Measurements from ENCODE around the gene KLHDC7A.

Gene KLHDC7A

GRCh38 chr1:18470671-18471355 is 9.9 kb upstream of the KLHDC7A start:
- DNase-seq (ENCODE audit: low read depth in 1 of 2, low spot score in 1 of 2): no peak

GRCh38 chr1:18473195-18473815 is 7.4 kb upstream of the KLHDC7A start:
- DNase-seq (ENCODE audit: low read depth in 1 of 2, low spot score in 1 of 2): no peak

GRCh38 chr1:18474559-18475175 is 6.1 kb upstream of the KLHDC7A start:
- no peak for DNase-seq (ENCODE audit: low read depth in 1 of 2, low spot score in 1 of 2)

- DNase-seq (ENCODE audit: low read depth in 1 of 2, low spot score in 1 of 2): no peak
Observed at GRCh38 chr1:18475234-18475905, 5.4 kb upstream of the KLHDC7A start.

GRCh38 chr1:18479454-18479853 is 1.3 kb upstream of the KLHDC7A start:
- no peak for DNase-seq (ENCODE audit: low read depth in 1 of 2, low spot score in 1 of 2)

GRCh38 chr1:18481190-18481920 is 625 bp downstream of the KLHDC7A start:
- DNase-seq (ENCODE audit: low read depth in 1 of 2, low spot score in 1 of 2): no peak

GRCh38 chr1:18481921-18482701 is 1.4 kb downstream of the KLHDC7A start:
- no peak for DNase-seq (ENCODE audit: low read depth in 1 of 2, low spot score in 1 of 2)

GRCh38 chr1:18482721-18483425 is 2.1 kb downstream of the KLHDC7A start:
- no peak for DNase-seq (ENCODE audit: low read depth in 1 of 2, low spot score in 1 of 2)

GRCh38 chr1:18484276-18484675 is 3.5 kb downstream of the KLHDC7A start:
- no peak for DNase-seq (ENCODE audit: low read depth in 1 of 2, low spot score in 1 of 2)

- no peak for DNase-seq (ENCODE audit: low read depth in 1 of 2, low spot score in 1 of 2)
Observed at GRCh38 chr1:18484721-18485120, 4.0 kb downstream of the KLHDC7A start.

GRCh38 chr1:18485227-18485626 is 4.5 kb downstream of the KLHDC7A start:
- DNase-seq (ENCODE audit: low read depth in 1 of 2, low spot score in 1 of 2): no peak

- no peak for DNase-seq (ENCODE audit: low read depth in 1 of 2, low spot score in 1 of 2)
Observed at GRCh38 chr1:18486195-18486594, 5.5 kb downstream of the KLHDC7A start.

- DNase-seq (ENCODE audit: low read depth in 1 of 2, low spot score in 1 of 2): no peak
Observed at GRCh38 chr1:18489417-18490143, 8.8 kb downstream of the KLHDC7A start.

- DNase-seq (ENCODE audit: low read depth in 1 of 2, low spot score in 1 of 2): no peak
Observed at GRCh38 chr1:18491168-18491567, 10.4 kb downstream of the KLHDC7A start.

GRCh38 chr1:18494304-18494703 is 13.6 kb downstream of the KLHDC7A start:
- DNase-seq (ENCODE audit: low read depth in 1 of 2, low spot score in 1 of 2): no peak

- DNase-seq (ENCODE audit: low read depth in 1 of 2, low spot score in 1 of 2): no peak
Observed at GRCh38 chr1:18495635-18496034, 14.9 kb downstream of the KLHDC7A start.

- DNase-seq (ENCODE audit: low read depth in 1 of 2, low spot score in 1 of 2): no peak
Observed at GRCh38 chr1:18496056-18496455, 15.3 kb downstream of the KLHDC7A start.

GRCh38 chr1:18496497-18497235 is 15.9 kb downstream of the KLHDC7A start:
- no peak for DNase-seq (ENCODE audit: low read depth in 1 of 2, low spot score in 1 of 2)

- DNase-seq (ENCODE audit: low read depth in 1 of 2, low spot score in 1 of 2): no peak
Observed at GRCh38 chr1:18501833-18502232, 21.1 kb downstream of the KLHDC7A start.
